Central memory CD8-positive, alpha-beta T cell (primary cell): ENCODE data around the gene RSAD2.
A peak's percentile ranks its signal among the peaks of the same experiment; 100 is the strongest.

Experiments
- ATAC-seq: fragments of 150-1000 bp; cut with Tn5 transposase; replicated peaks from 2 replicates; pipeline ENCODE4 v1.10.0; 2022; ENCODE audit warnings: mild to moderate bottlenecking, moderate FRiP score, moderate number of reproducible peaks; ENCODE audit not compliant: poor library complexity, severe bottlenecking; ENCODE audit errors: extremely low read depth
- DNase-seq, 2 donors: peaks; one replicate each; pipeline ENCODE4 v3.0.0; 2021; ENCODE audit warnings: low spot score in 2 of 2
- H3K27ac Mint-ChIP-seq: one replicate; pipeline ENCODE4 v1.8.0; 2022; ENCODE audit warnings: low read depth, mild to moderate bottlenecking, moderate library complexity, mixed read lengths
- H3K27me3 Mint-ChIP-seq: one replicate; pipeline ENCODE4 v1.8.0; 2022; ENCODE audit warnings: mixed read lengths
- H3K36me3 Mint-ChIP-seq: one replicate; pipeline ENCODE4 v1.8.0; 2022; ENCODE audit warnings: mild to moderate bottlenecking, moderate library complexity, mixed read lengths; ENCODE audit not compliant: insufficient read depth
- H3K4me1 Mint-ChIP-seq: one replicate; pipeline ENCODE4 v1.8.0; 2022; ENCODE audit warnings: mixed read lengths
- H3K4me3 Mint-ChIP-seq: one replicate; pipeline ENCODE4 v1.8.0; 2022; ENCODE audit warnings: mild to moderate bottlenecking, moderate library complexity, mixed read lengths
- H3K9me3 Mint-ChIP-seq: one replicate; pipeline ENCODE4 v1.8.0; 2022; ENCODE audit warnings: mixed read lengths

RSAD2 gene

GRCh38 chr2:6915399-6915798, 37.8 kb downstream of the RSAD2 start:
- no peaks in the 10 kb centered on the region for H3K9me3 Mint-ChIP-seq
- no peak overlapping the region for H3K4me3 Mint-ChIP-seq
- peaks cover 56% of the 10 kb centered on the region for H3K4me1 Mint-ChIP-seq
- no peak overlapping the region for H3K27ac Mint-ChIP-seq
- no peaks in the 10 kb centered on the region for H3K27me3 Mint-ChIP-seq
- peaks cover 8% of the 10 kb centered on the region for H3K36me3 Mint-ChIP-seq
- no peak for ATAC-seq
- DNase-seq: no peak

- H3K4me1 Mint-ChIP-seq: peaks cover 54% of the 10 kb centered on the region
- no peak overlapping the region for H3K27ac Mint-ChIP-seq
- H3K36me3 Mint-ChIP-seq: peaks cover 8% of the 10 kb centered on the region
- no peak for ATAC-seq
- H3K4me3 Mint-ChIP-seq: peak overlapping the region; percentile 73
- no peak for DNase-seq
- H3K9me3 Mint-ChIP-seq: no peaks in the 10 kb centered on the region
- no peaks in the 10 kb centered on the region for H3K27me3 Mint-ChIP-seq
Observed at GRCh38 chr2:6916224-6916623, 38.6 kb downstream of the RSAD2 start.

GRCh38 chr2:6916736-6917070, 39.1 kb downstream of the RSAD2 start:
- Mint-ChIP-seq H3K27ac (no peak overlapping the region), H3K4me3 (peak overlapping the region; percentile 73), H3K9me3 (no peaks in the 10 kb centered on the region), H3K36me3 (peaks cover 8% of the 10 kb centered on the region), H3K27me3 (no peaks in the 10 kb centered on the region), H3K4me1 (peaks cover 54% of the 10 kb centered on the region)
- ATAC-seq: no peak
- no peak for DNase-seq

- Mint-ChIP-seq H3K36me3 (peaks cover 8% of the 10 kb centered on the region), H3K4me3 (peak within 1 kb of the TSS; percentile 73), H3K4me1 (peaks cover 55% of the 10 kb centered on the region), H3K27ac (peak within 1 kb of the TSS; percentile 32), H3K27me3 (no peaks in the 10 kb centered on the region), H3K9me3 (no peaks in the 10 kb centered on the region)
- DNase-seq (peak; percentile 53 to 64), ATAC-seq (peak; percentile 92)
Observed at GRCh38 chr2:6917071-6917760, 39.6 kb downstream of the RSAD2 start, which contains the start of gene RNF144A. TSS of gene RNF144A (plus strand) at chr2:6917412. CDS start at chr2:6996927, 79,515 bp downstream.

GRCh38 chr2:6917761-6918421, 40.3 kb downstream of the RSAD2 start:
- DNase-seq (no peak), ATAC-seq (peak; percentile 42)
- Mint-ChIP-seq H3K36me3 (peaks cover 8% of the 10 kb centered on the region), H3K9me3 (no peaks in the 10 kb centered on the region), H3K4me1 (peaks cover 52% of the 10 kb centered on the region), H3K4me3 (peak overlapping the region; percentile 63), H3K27ac (peak overlapping the region; percentile 32), H3K27me3 (no peaks in the 10 kb centered on the region)

- no peak for ATAC-seq
- no peaks in the 10 kb centered on the region for H3K27me3 Mint-ChIP-seq
- H3K9me3 Mint-ChIP-seq: no peaks in the 10 kb centered on the region
- H3K4me1 Mint-ChIP-seq: peaks cover 58% of the 10 kb centered on the region
- no peak for DNase-seq
- peak overlapping the region; percentile 63 for H3K4me3 Mint-ChIP-seq
- peaks cover 7% of the 10 kb centered on the region for H3K36me3 Mint-ChIP-seq
- H3K27ac Mint-ChIP-seq: no peak overlapping the region
Observed at GRCh38 chr2:6919901-6920742, 42.5 kb downstream of the RSAD2 start.

GRCh38 chr2:6920743-6921064, 43.1 kb downstream of the RSAD2 start:
- ATAC-seq (no peak), DNase-seq (no peak)
- Mint-ChIP-seq H3K4me3 (no peak overlapping the region), H3K27ac (no peak overlapping the region), H3K4me1 (peaks cover 63% of the 10 kb centered on the region), H3K9me3 (no peaks in the 10 kb centered on the region), H3K27me3 (no peaks in the 10 kb centered on the region), H3K36me3 (peaks cover 7% of the 10 kb centered on the region)

- Mint-ChIP-seq H3K9me3 (no peaks in the 10 kb centered on the region), H3K27ac (no peak overlapping the region), H3K27me3 (no peaks in the 10 kb centered on the region), H3K4me3 (no peak overlapping the region), H3K36me3 (peaks cover 7% of the 10 kb centered on the region), H3K4me1 (peaks cover 70% of the 10 kb centered on the region)
- no peak for DNase-seq
- ATAC-seq: no peak
Observed at GRCh38 chr2:6921321-6921922, 43.8 kb downstream of the RSAD2 start.

- peaks cover 4% of the 10 kb centered on the region for H3K36me3 Mint-ChIP-seq
- no peak overlapping the region for H3K4me3 Mint-ChIP-seq
- no peak overlapping the region for H3K27ac Mint-ChIP-seq
- H3K27me3 Mint-ChIP-seq: no peaks in the 10 kb centered on the region
- no peak for ATAC-seq
- peaks cover 78% of the 10 kb centered on the region for H3K4me1 Mint-ChIP-seq
- no peaks in the 10 kb centered on the region for H3K9me3 Mint-ChIP-seq
- no peak for DNase-seq
Observed at GRCh38 chr2:6922201-6922656, 44.7 kb downstream of the RSAD2 start.

GRCh38 chr2:6923319-6923718, 45.7 kb downstream of the RSAD2 start:
- H3K36me3 Mint-ChIP-seq: peaks cover 4% of the 10 kb centered on the region
- peak overlapping the region; percentile 26 for H3K4me3 Mint-ChIP-seq
- no peak overlapping the region for H3K27ac Mint-ChIP-seq
- no peak for DNase-seq
- no peaks in the 10 kb centered on the region for H3K9me3 Mint-ChIP-seq
- no peak for ATAC-seq
- H3K4me1 Mint-ChIP-seq: peaks cover 84% of the 10 kb centered on the region
- no peaks in the 10 kb centered on the region for H3K27me3 Mint-ChIP-seq

- H3K4me3 Mint-ChIP-seq: no peak overlapping the region
- peak overlapping the region; percentile 44 for H3K27ac Mint-ChIP-seq
- no peaks in the 10 kb centered on the region for H3K27me3 Mint-ChIP-seq
- ATAC-seq (no peak), DNase-seq (no peak)
- no peaks in the 10 kb centered on the region for H3K9me3 Mint-ChIP-seq
- peaks cover 2% of the 10 kb centered on the region for H3K36me3 Mint-ChIP-seq
- peaks cover 86% of the 10 kb centered on the region for H3K4me1 Mint-ChIP-seq
Observed at GRCh38 chr2:6924101-6924923, 46.7 kb downstream of the RSAD2 start.

GRCh38 chr2:6924924-6925409, 47.4 kb downstream of the RSAD2 start:
- H3K4me1 Mint-ChIP-seq: peaks cover 89% of the 10 kb centered on the region
- DNase-seq (no peak), ATAC-seq (no peak)
- no peaks in the 10 kb centered on the region for H3K9me3 Mint-ChIP-seq
- H3K4me3 Mint-ChIP-seq: no peak overlapping the region
- H3K27ac Mint-ChIP-seq: peak overlapping the region; percentile 2
- H3K36me3 Mint-ChIP-seq: peaks cover 2% of the 10 kb centered on the region
- H3K27me3 Mint-ChIP-seq: no peaks in the 10 kb centered on the region
